ENCODE data around the gene HIGD1A. TPM values are rescaled to one million over a fixed set of nuclear protein-coding genes. Genes with fewer than 3 reads are reported as not detected.

Gene HIGD1A
- total RNA-seq, 6 experiments from 2014 or later: 115 to 144 (median 125) TPM

GRCh38 chr3:42762046-42762724, 42.1 kb downstream of the HIGD1A start:
- H3K36me3 Mint-ChIP-seq (ENCODE audit: low read depth): no peaks in the 10 kb centered on the region

GRCh38 chr3:42758126-42758525, 46.2 kb downstream of the HIGD1A start:
- no peak for DNase-seq
- Mint-ChIP-seq H3K9me3 (no peaks in the 10 kb centered on the region), H3K4me3 (no peak overlapping the region), H3K4me1 (ENCODE audit: low read depth) (peaks cover 22% of the 10 kb centered on the region), H3K36me3 (ENCODE audit: low read depth) (no peaks in the 10 kb centered on the region), H3K27me3 (ENCODE audit: insufficient read depth) (peaks cover 13% of the 10 kb centered on the region), H3K27ac (no peak overlapping the region)
- TF ChIP-seq CTCF (IDR thresholded peaks at IDR 0.05): no peak

More at GRCh38 chr3:42762046-42762724, 42.1 kb downstream of the HIGD1A start:
- no peak for DNase-seq
- Mint-ChIP-seq H3K4me1 (ENCODE audit: low read depth) (peaks cover 29% of the 10 kb centered on the region), H3K9me3 (no peaks in the 10 kb centered on the region), H3K4me3 (no peak overlapping the region), H3K27ac (0 out of 2 replicates have a peak overlapping the region, but pooled peaks have one; percentile 3), H3K27me3 (ENCODE audit: insufficient read depth) (peaks cover 18% of the 10 kb centered on the region)
- TF ChIP-seq CTCF (IDR thresholded peaks at IDR 0.05): no peak

GRCh38 chr3:42756681-42757213, 47.5 kb downstream of the HIGD1A start:
- Mint-ChIP-seq H3K27ac (no peak overlapping the region), H3K36me3 (ENCODE audit: low read depth) (no peaks in the 10 kb centered on the region), H3K9me3 (no peaks in the 10 kb centered on the region), H3K4me3 (no peak overlapping the region), H3K27me3 (ENCODE audit: insufficient read depth) (peaks cover 15% of the 10 kb centered on the region), H3K4me1 (ENCODE audit: low read depth) (peaks cover 11% of the 10 kb centered on the region)
- no peak for TF ChIP-seq CTCF (IDR thresholded peaks at IDR 0.05)
- DNase-seq: no peak

DNA sequence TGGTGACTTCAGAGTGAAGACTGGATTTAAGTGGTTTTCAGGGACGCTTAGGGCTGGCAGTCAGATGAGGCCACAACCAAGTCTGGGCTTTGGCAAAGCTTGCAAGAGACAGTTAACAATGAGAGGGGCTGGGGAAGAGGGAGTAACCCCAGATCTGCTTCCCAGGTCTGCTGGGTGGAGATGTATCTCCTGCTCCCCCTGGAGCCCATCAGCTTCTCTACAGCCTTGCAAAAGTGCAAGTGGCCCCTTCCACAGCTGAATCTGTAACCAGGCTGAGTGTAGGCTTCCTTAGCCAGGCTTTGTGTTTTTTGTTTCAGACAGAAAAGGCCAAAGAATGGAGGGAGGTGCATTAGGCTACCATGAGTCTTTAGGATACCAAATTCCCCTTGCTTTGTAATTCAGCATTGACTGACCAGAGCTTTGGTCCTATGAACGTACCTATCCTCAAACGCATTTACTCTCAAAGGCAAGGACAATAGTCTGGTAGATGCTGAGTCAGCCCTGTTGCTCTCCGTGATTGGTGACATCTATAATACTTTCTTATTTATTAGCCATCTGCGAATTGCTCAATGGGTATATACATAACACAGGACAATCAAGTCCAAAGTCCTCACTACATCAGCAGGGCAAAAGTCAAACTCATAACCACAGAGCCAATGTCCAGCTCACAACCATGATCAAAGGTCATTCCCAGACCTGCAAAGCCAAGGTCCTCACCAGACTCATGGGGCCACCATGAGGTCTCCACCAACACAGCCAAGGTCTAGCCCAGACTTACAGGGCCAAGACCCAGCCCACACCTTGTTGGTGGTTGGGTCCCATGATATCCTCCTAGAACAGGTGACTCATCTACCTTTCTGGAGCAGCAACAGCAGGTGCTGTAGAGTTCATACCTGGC, 48.4 kb downstream of the HIGD1A start:
- H3K27me3 Mint-ChIP-seq (ENCODE audit: insufficient read depth): peaks cover 15% of the 10 kb centered on the region
- peak; percentile 69 for TF ChIP-seq CTCF (IDR thresholded peaks at IDR 0.05)
- no peak overlapping the region for H3K4me3 Mint-ChIP-seq
- DNase-seq: peak; percentile 31
- H3K9me3 Mint-ChIP-seq: no peaks in the 10 kb centered on the region
- H3K36me3 Mint-ChIP-seq (ENCODE audit: low read depth): no peaks in the 10 kb centered on the region
- H3K4me1 Mint-ChIP-seq (ENCODE audit: low read depth): peaks cover 3% of the 10 kb centered on the region
- H3K27ac Mint-ChIP-seq: no peak overlapping the region

DNA sequence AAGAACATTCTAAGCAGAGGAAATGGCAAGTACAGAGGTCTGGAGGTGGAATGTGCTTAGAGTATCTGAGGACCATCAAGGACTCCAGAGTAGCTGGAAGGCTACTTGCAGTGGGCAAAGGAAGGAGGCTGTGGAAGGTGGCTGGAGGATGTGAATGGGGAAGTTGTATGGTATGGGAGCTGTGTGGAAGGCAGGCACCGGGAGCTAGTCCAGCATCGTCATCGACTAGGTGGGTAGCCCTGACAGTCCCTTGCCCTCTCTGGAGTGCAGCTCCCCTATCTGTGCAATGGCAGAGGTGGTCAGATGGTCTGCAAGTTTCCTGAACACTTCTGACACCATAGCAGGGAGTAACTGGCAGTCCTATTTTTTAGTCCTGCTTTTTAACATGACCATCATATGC, 50.5 kb downstream of the HIGD1A start:
- H3K27me3 Mint-ChIP-seq (ENCODE audit: insufficient read depth): peaks cover 19% of the 10 kb centered on the region
- H3K4me3 Mint-ChIP-seq: no peak overlapping the region
- no peaks in the 10 kb centered on the region for H3K36me3 Mint-ChIP-seq (ENCODE audit: low read depth)
- H3K4me1 Mint-ChIP-seq (ENCODE audit: low read depth): peaks cover 7% of the 10 kb centered on the region
- no peaks in the 10 kb centered on the region for H3K9me3 Mint-ChIP-seq
- no peak for DNase-seq
- no peak overlapping the region for H3K27ac Mint-ChIP-seq
- TF ChIP-seq CTCF (IDR thresholded peaks at IDR 0.05): no peak

All from HFFc6 (cell line).